GM18499 (cell line): ENCODE measurements around the gene FOXK1.
"Not testable (repeated sequence)": the region's sequence is repeated elsewhere in the genome, so short reads cannot be mapped to it uniquely, and the experiment has no call there.

Source experiments
- ATAC-seq: cut with Tn5 transposase; IDR thresholded peaks from one replicate; pipeline ENCODE4 v1.9.1; 2021; ENCODE audit warnings: moderate number of reproducible peaks; ENCODE audit not compliant: insufficient read depth, unreplicated experiment

FOXK1 gene

GRCh38 chr7:4781366-4782069 lies 99.4 kb downstream of the FOXK1 start:
- ATAC-seq: no peak

GRCh38 chr7:4782333-4783291 lies 100.5 kb downstream of the FOXK1 start:
- no peak for ATAC-seq

GRCh38 chr7:4783292-4783652 lies 101.2 kb downstream of the FOXK1 start:
- ATAC-seq: no peak

- no peak for ATAC-seq
Observed at GRCh38 chr7:4783762-4784351, 101.8 kb downstream of the FOXK1 start.

GRCh38 chr7:4784799-4785198 lies 102.7 kb downstream of the FOXK1 start:
- ATAC-seq: no peak

- no peak for ATAC-seq
Observed at GRCh38 chr7:4785371-4785770, 103.3 kb downstream of the FOXK1 start.

- ATAC-seq: no peak
Observed at GRCh38 chr7:4786015-4786414, 103.9 kb downstream of the FOXK1 start.

- ATAC-seq: no peak
Observed at GRCh38 chr7:4787541-4787940, 105.4 kb downstream of the FOXK1 start.

- no peak for ATAC-seq
Observed at GRCh38 chr7:4787947-4788626, 106.0 kb downstream of the FOXK1 start.

GRCh38 chr7:4788627-4789189 lies 106.6 kb downstream of the FOXK1 start:
- no peak for ATAC-seq

GRCh38 chr7:4789194-4790077 lies 107.3 kb downstream of the FOXK1 start:
- ATAC-seq: no peak

- ATAC-seq: no peak
Observed at GRCh38 chr7:4790078-4790465, 108.0 kb downstream of the FOXK1 start.

- ATAC-seq: no peak
Observed at GRCh38 chr7:4790516-4790991, 108.5 kb downstream of the FOXK1 start.

- no peak for ATAC-seq
Observed at GRCh38 chr7:4791101-4791737, 109.1 kb downstream of the FOXK1 start.

- ATAC-seq: no peak
Observed at GRCh38 chr7:4791738-4792536, 109.8 kb downstream of the FOXK1 start.

- no peak for ATAC-seq
Observed at GRCh38 chr7:4792537-4793126, 110.5 kb downstream of the FOXK1 start.

GRCh38 chr7:4793385-4793993 lies 111.4 kb downstream of the FOXK1 start:
- ATAC-seq: not testable (repeated sequence)
